ENCODE data around the gene SAMD11. TPM values are rescaled to one million over a fixed set of nuclear protein-coding genes. Genes with fewer than 3 reads are reported as not detected.

Gene SAMD11
- total and polyA plus RNA-seq, 10 of the 15 experiments (the other 5 are each of a cell fraction or from before 2014, with no cell fraction given): 0.04 to 0.31 (median 0.19) TPM; not detected in 6

GRCh38 chr1:903721-904271 is 19.9 kb upstream of the SAMD11 start:
- peaks cover 7% of the 10 kb centered on the region for H3K4me1 ChIP-seq (ENCODE audit: control insufficient read depth, insufficient read depth, low read length)
- H4K20me1 ChIP-seq (ENCODE audit: control insufficient read depth, insufficient read depth): no peaks in the 10 kb centered on the region
- WGBS (ENCODE audit: insufficient coverage, insufficient replicate concordance, low lambda C conversion rate, missing lambda C conversion rate): 86% methylated on average over 20 of the region's 21 CpGs
- intact Hi-C loops (cut with micrococcal nuclease; ENCODE audit: unreplicated experiment): loop anchor here (10.0 kb wide), 1 partner anchor 161 kb away; no protein-coding TSS in a partner anchor
- DNase-seq (ENCODE audit: low read depth, low spot score) (no peak), ATAC-seq (no peak), FAIRE-seq (no peak)
- H3K27me3 ChIP-seq (replicated peaks in 1 of 2; ENCODE audit: control insufficient read depth in 2 of 2, insufficient read depth in 2 of 2, low read length in 1 of 2): no peaks in the 10 kb centered on the region; a peak in 1 of 4 replicates
- BruUV-seq (replicated peaks): no TSS peak
- no peak overlapping the region for H3K9ac ChIP-seq (ENCODE audit: control insufficient read depth, insufficient read depth, low read length)
- RAD21 ChIA-PET (ENCODE audit: unreplicated experiment): no interaction called here
- no peak overlapping the region for H3K4me3 ChIP-seq
- no peaks in the 10 kb centered on the region for H3K79me2 ChIP-seq (ENCODE audit: control insufficient read depth, insufficient read depth, low read length)
- H2AFZ ChIP-seq (ENCODE audit: control insufficient read depth, low read depth, low read length): no peak overlapping the region
- no peak overlapping the region for H3K27ac ChIP-seq (ENCODE audit: control insufficient read depth, insufficient read depth)
- CTCF ChIA-PET: interaction anchor here (2.9 kb wide), 1 partner anchor 35 kb away, joined by 16 read pairs; no protein-coding TSS in a partner anchor
- TF ChIP-seq ATF3 (IDR thresholded peaks at IDR 0.05; ENCODE audit: borderline replicate concordance, extremely low read depth, low read depth, low read length) (no peak), SPI1 (IDR thresholded peaks at IDR 0.05; ENCODE audit: borderline replicate concordance, insufficient read depth, low read depth, low read length) (no peak), CHD1 (IDR thresholded peaks at IDR 0.05; ENCODE audit: low read depth, low read length) (no peak), SMAD1 (IDR thresholded peaks at IDR 0.05; ENCODE audit: low read depth, partially characterized antibody) (no peak), ZNF217 (IDR thresholded peaks at IDR 0.05) (no peak), RCOR1 (conservative IDR thresholded peaks at IDR 0.05; ENCODE audit: low read depth, low read length) (no peak), ATF2 (IDR thresholded peaks at IDR 0.05; ENCODE audit: low read length) (no peak), NBN (IDR thresholded peaks at IDR 0.05) (no peak), CUX1 (IDR thresholded peaks at IDR 0.05; ENCODE audit: insufficient replicate concordance, low read depth, low read length) (no peak), FOXM1 (IDR thresholded peaks at IDR 0.05; ENCODE audit: low read depth, low read length) (no peak), SUZ12 (IDR thresholded peaks at IDR 0.05; ENCODE audit: unreplicated experiment) (no peak)
- TF ChIP-seq, protein P1, sequence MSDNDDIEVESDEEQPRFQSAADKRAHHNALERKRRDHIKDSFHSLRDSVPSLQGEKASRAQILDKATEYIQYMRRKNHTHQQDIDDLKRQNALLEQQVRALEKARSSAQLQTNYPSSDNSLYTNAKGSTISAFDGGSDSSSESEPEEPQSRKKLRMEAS (IDR thresholded peaks at IDR 0.05; ENCODE audit: low read depth, low read length): no peak
- SMC1A ChIA-PET (ENCODE audit: uncharacterized antibody, unreplicated experiment): no interaction called here
- no peaks in the 10 kb centered on the region for H3K36me3 ChIP-seq (ENCODE audit: control insufficient read depth in 2 of 2, insufficient read depth in 2 of 2, low read length in 1 of 2)
- POLR2A ChIA-PET: no interaction called here
- in situ Hi-C loops (cut with MboI): no loop called here
- no peaks in the 10 kb centered on the region; the same call in 2 of the 3 replicates for H3K9me3 ChIP-seq (replicated peaks; ENCODE audit: control insufficient read depth, insufficient read depth, low read length)
- H3K4me2 ChIP-seq (ENCODE audit: control insufficient read depth, insufficient read depth): no peak overlapping the region
